ENCODE measurements around the gene UBE2D3. TPM values are rescaled to one million over a fixed set of nuclear protein-coding genes. Genes with fewer than 3 reads are reported as not detected.

Gene UBE2D3
- total and polyA plus RNA-seq, 2 donors (not counting 1 experiment from before 2014, with no cell fraction given) = 403 to 427 TPM

- TF ChIP-seq CTCF (conservative IDR thresholded peaks at IDR 0.05 in 1 of 2, IDR thresholded peaks at IDR 0.05 in 1 of 2; ENCODE audit: low read depth in 1 of 2, low read length in 2 of 2) (no peak), EZH2 (IDR thresholded peaks at IDR 0.05; ENCODE audit: low read length, missing control alignments) (no peak)
- H3K9ac ChIP-seq (ENCODE audit: insufficient read depth, low read length) = no peak overlapping the region
- H2AFZ ChIP-seq (ENCODE audit: low read length) = no peak overlapping the region
- no peaks in the 10 kb centered on the region for H3K36me3 ChIP-seq (ENCODE audit: control insufficient read depth, insufficient read depth, low read length)
- H3K4me1 ChIP-seq (ENCODE audit: control insufficient read depth, extremely low read depth, insufficient read depth, low read length) = no peaks in the 10 kb centered on the region
- H3K27ac ChIP-seq (ENCODE audit: insufficient read depth, low read length) = no peak overlapping the region
- no peak for DNase-seq (ENCODE audit: low read depth in 2 of 2)
- H3K4me3 ChIP-seq (replicated peaks in 1 of 4; ENCODE audit: control extremely low read depth in 1 of 4, insufficient read depth in 1 of 4, low read depth in 3 of 4, low read length in 4 of 4) = no peak overlapping the region
- no peaks in the 10 kb centered on the region for H3K79me2 ChIP-seq (ENCODE audit: control insufficient read depth, insufficient read depth, low read length)
- H3K27me3 ChIP-seq (ENCODE audit: control insufficient read depth, insufficient read depth, low read length) = no peaks in the 10 kb centered on the region
- no peak overlapping the region for H3K4me2 ChIP-seq (ENCODE audit: extremely low read depth, insufficient read depth, low read length)
- no peaks in the 10 kb centered on the region for H3K9me3 ChIP-seq (ENCODE audit: control insufficient read depth, insufficient read depth, low read depth, low read length)
- H4K20me1 ChIP-seq (ENCODE audit: control insufficient read depth, extremely low read depth, insufficient read depth, low read length) = no peaks in the 10 kb centered on the region
Observed at GRCh38 chr4:102850370-102850769, 23.0 kb upstream of the UBE2D3 start.

- Histone ChIP-seq H3K27ac (ENCODE audit: insufficient read depth, low read length) (no peak overlapping the region), H3K36me3 (ENCODE audit: control insufficient read depth, insufficient read depth, low read length) (no peaks in the 10 kb centered on the region), H3K4me2 (ENCODE audit: extremely low read depth, insufficient read depth, low read length) (no peak overlapping the region), H3K9me3 (ENCODE audit: control insufficient read depth, insufficient read depth, low read depth, low read length) (no peaks in the 10 kb centered on the region), H3K79me2 (ENCODE audit: control insufficient read depth, insufficient read depth, low read length) (no peaks in the 10 kb centered on the region), H3K4me3 (replicated peaks in 1 of 4; ENCODE audit: control extremely low read depth in 1 of 4, insufficient read depth in 1 of 4, low read depth in 3 of 4, low read length in 4 of 4) (no peak overlapping the region), H3K27me3 (ENCODE audit: control insufficient read depth, insufficient read depth, low read length) (no peaks in the 10 kb centered on the region), H3K9ac (ENCODE audit: insufficient read depth, low read length) (no peak overlapping the region), H3K4me1 (ENCODE audit: control insufficient read depth, extremely low read depth, insufficient read depth, low read length) (no peaks in the 10 kb centered on the region), H2AFZ (ENCODE audit: low read length) (no peak overlapping the region), H4K20me1 (ENCODE audit: control insufficient read depth, extremely low read depth, insufficient read depth, low read length) (no peaks in the 10 kb centered on the region)
- no peak for TF ChIP-seq EZH2 (IDR thresholded peaks at IDR 0.05; ENCODE audit: low read length, missing control alignments)
- no peak for TF ChIP-seq CTCF (conservative IDR thresholded peaks at IDR 0.05 in 1 of 2, IDR thresholded peaks at IDR 0.05 in 1 of 2; ENCODE audit: low read depth in 1 of 2, low read length in 2 of 2)
- no peak for DNase-seq (ENCODE audit: low read depth in 2 of 2)
Observed at GRCh38 chr4:102849579-102850104, 22.3 kb upstream of the UBE2D3 start.

GRCh38 chr4:102847687-102848086 is 20.3 kb upstream of the UBE2D3 start:
- H3K9ac ChIP-seq (ENCODE audit: insufficient read depth, low read length) = no peak overlapping the region
- H3K4me3 ChIP-seq (replicated peaks in 1 of 4; ENCODE audit: control extremely low read depth in 1 of 4, insufficient read depth in 1 of 4, low read depth in 3 of 4, low read length in 4 of 4) = no peak overlapping the region
- H3K36me3 ChIP-seq (ENCODE audit: control insufficient read depth, insufficient read depth, low read length) = no peaks in the 10 kb centered on the region
- H3K27ac ChIP-seq (ENCODE audit: insufficient read depth, low read length) = no peak overlapping the region
- H3K27me3 ChIP-seq (ENCODE audit: control insufficient read depth, insufficient read depth, low read length) = no peaks in the 10 kb centered on the region
- DNase-seq (ENCODE audit: low read depth in 2 of 2) = no peak
- no peak overlapping the region for H3K4me2 ChIP-seq (ENCODE audit: extremely low read depth, insufficient read depth, low read length)
- no peak overlapping the region for H2AFZ ChIP-seq (ENCODE audit: low read length)
- no peaks in the 10 kb centered on the region for H3K79me2 ChIP-seq (ENCODE audit: control insufficient read depth, insufficient read depth, low read length)
- no peaks in the 10 kb centered on the region for H4K20me1 ChIP-seq (ENCODE audit: control insufficient read depth, extremely low read depth, insufficient read depth, low read length)
- TF ChIP-seq EZH2 (IDR thresholded peaks at IDR 0.05; ENCODE audit: low read length, missing control alignments) = no peak
- TF ChIP-seq CTCF (conservative IDR thresholded peaks at IDR 0.05 in 1 of 2, IDR thresholded peaks at IDR 0.05 in 1 of 2; ENCODE audit: low read depth in 1 of 2, low read length in 2 of 2) = no peak
- no peaks in the 10 kb centered on the region for H3K9me3 ChIP-seq (ENCODE audit: control insufficient read depth, insufficient read depth, low read depth, low read length)
- no peaks in the 10 kb centered on the region for H3K4me1 ChIP-seq (ENCODE audit: control insufficient read depth, extremely low read depth, insufficient read depth, low read length)
